Stomach (tissue), 19 donors: Measurements from ENCODE around the gene ISG20. TPM values are rescaled to one million over a fixed set of nuclear protein-coding genes. Genes with fewer than 3 reads are reported as not detected.

Source experiments
- DNase-seq, 2 donors: peaks; one replicate each; pipeline versions ENCODE4 v3.0.0 to v3.0.0-alpha.2; 2013 to 2019
- H3K27ac ChIP-seq, 5 donors: fragments of 200-600 bp in 4 of 5; sonication (generic) in 4 of 5; one replicate each; pipeline ENCODE4 v1.5.1; 2013 to 2019; ENCODE audit warnings: mild to moderate bottlenecking in 1 of 5, moderate library complexity in 1 of 5
- H3K27me3 ChIP-seq, 3 donors: fragments of 200-600 bp; sonication (generic); one replicate each; pipeline ENCODE4 v1.5.1; 2017 to 2019; ENCODE audit warnings: mixed run types in 1 of 3
- H3K36me3 ChIP-seq, 4 donors: fragments of 200-600 bp; sonication (generic); 1 replicate in 3 of 4; 2 replicates in 1 of 4; pipeline ENCODE4 v1.5.1; 2016 to 2019
- H3K4me1 ChIP-seq, 4 donors: fragments of 200-600 bp; sonication (generic); one replicate each; pipeline ENCODE4 v1.5.1; 2016 to 2019
- H3K4me3 ChIP-seq, 4 donors: fragments of 200-600 bp; sonication (generic) in 3 of 4; one replicate each; pipeline ENCODE4 v1.5.1; 2016 to 2019; ENCODE audit warnings: mild to moderate bottlenecking in 1 of 4
- H3K9me3 ChIP-seq, 4 donors: fragments of 200-600 bp; sonication (generic); one replicate each; pipeline ENCODE4 v1.5.1; 2016 to 2019
- EP300 ChIP-seq: sonication (generic); formaldehyde crosslinking; IDR thresholded peaks from one replicate; pipeline ENCODE4 v1.6.1; 2017; ENCODE audit warnings: antibody characterized with exemption
- POLR2A ChIP-seq, 4 donors: fragments of 450-650 bp; IDR thresholded peaks; one replicate each; pipeline ENCODE4 v1.6.1; 2016; ENCODE audit warnings: antibody characterized with exemption in 4 of 4, control low read depth in 2 of 4, mild to moderate bottlenecking in 1 of 4, moderate library complexity in 1 of 4
- POLR2AphosphoS5 ChIP-seq, 3 donors: sonication (generic); formaldehyde crosslinking; IDR thresholded peaks; one replicate each; pipeline ENCODE4 v1.6.1; 2016; ENCODE audit warnings: antibody characterized with exemption in 3 of 3
- WGBS, 5 donors: extraction: QIAGEN DNeasy Blood & Tissue Kit in 3 of 5; methylation state at CpG; one replicate each; pipeline versions ENCODE4 v1.1.5 to v1.1.7; 2013 to 2018; 5-methylcytosine and 5-hydroxymethylcytosine counted together
- intact Hi-C: fragments of 100-400 bp; cut with DNase I; formaldehyde crosslinking; loops from one replicate; pipeline ENCODE4 v1.15.1; 2023; ENCODE audit warnings: low total_unique reads
- long read RNA-seq, 10 donors: transcript quantifications; one replicate each; lab custom pipeline, GENCODE V29; 2026
- polyA plus RNA-seq, 3 donors: library from polyadenylated mRNA; stranded (reverse); fragments of 200-250 nt; gene quantifications; one replicate each; pipeline ENCODE4 v1.2.3, GENCODE V29; 2013
- total RNA-seq, 5 donors: library from RNA; depleted of rRNA; stranded (reverse); fragments of >200 nt; gene quantifications; one replicate each; pipeline versions ENCODE4 v1.1.0 to v1.2.3, GENCODE V29; 2014 to 2016
- TF ChIP-seq, protein P1 (sequence below), 7 experiments: fragments of 450-650 bp in 4 of 7; fragments of 200-600 bp in 3 of 7; sonication (generic) in 3 of 7; IDR thresholded peaks; one replicate each; pipeline ENCODE4 v1.5.1; 2016 to 2019; ENCODE audit warnings: antibody characterized with exemption in 7 of 7, control low read depth in 2 of 7, mild to moderate bottlenecking in 1 of 7
- donor health status: healthy with polysubstance abuse.
- donor health status: Bipolar disorder and iron deficiency.
- donor health status: healthy.

Gene ISG20
- total RNA-seq (100 to 1,000 TPM in 1 of 5 donors, 10 to 100 TPM in 4; 15.6 to 104 (median 65.9) TPM), polyA plus RNA-seq (100 to 1,000 TPM in 1 of 3 donors, 10 to 100 TPM in 2; 51.9 to 137 (median 81.9) TPM)
- long read RNA-seq, donor 1, transcript ISG20-201 (4 exons, 1,856 nt), result major isoform, 6 of 7 reads
- long read RNA-seq, donor 1, partial matches to known transcripts, result 0 of 7 reads
- long read RNA-seq, donor 1, other reads (novel, unspliced or antisense), result 0 of 7 reads
- long read RNA-seq, donor 2, partial matches to known transcripts, result 0 of 2 reads
- long read RNA-seq, donor 2, other reads (novel, unspliced or antisense), result 0 of 2 reads
- long read RNA-seq, donor 3, partial matches to known transcripts, result 0 of 3 reads
- long read RNA-seq, donor 3, other reads (novel, unspliced or antisense), result 0 of 3 reads
- long read RNA-seq, donor 4, full-length matches to known transcripts, result 2 of 2 reads
- long read RNA-seq, donor 4, partial matches to known transcripts, result 0 of 2 reads
- long read RNA-seq, donor 4, other reads (novel, unspliced or antisense), result 0 of 2 reads
- long read RNA-seq, donor 5, partial matches to known transcripts, result 0 of 3 reads
- long read RNA-seq, donor 5, other reads (novel, unspliced or antisense), result 0 of 3 reads
- long read RNA-seq, donor 6, full-length matches to known transcripts, result 21 of 21 reads
- long read RNA-seq, donor 6, partial matches to known transcripts, result 0 of 21 reads
- long read RNA-seq, donor 6, other reads (novel, unspliced or antisense), result 0 of 21 reads
- long read RNA-seq, donor 7, full-length matches to known transcripts, result 11 of 11 reads
- long read RNA-seq, donor 7, partial matches to known transcripts, result 0 of 11 reads
- long read RNA-seq, donor 7, other reads (novel, unspliced or antisense), result 0 of 11 reads
- long read RNA-seq, donor 8, transcript ISG20-201 (4 exons, 1,856 nt), result major isoform, 6 of 6 reads
- long read RNA-seq, donor 8, partial matches to known transcripts, result 0 of 6 reads
- long read RNA-seq, donor 8, other reads (novel, unspliced or antisense), result 0 of 6 reads
- long read RNA-seq, donor 9, partial matches to known transcripts, result 0 of 1 reads
- long read RNA-seq, donor 9, other reads (novel, unspliced or antisense), result 0 of 1 reads
- long read RNA-seq, donor 10, partial matches to known transcripts, result 0 of 1 reads
- long read RNA-seq, donor 10, other reads (novel, unspliced or antisense), result 0 of 1 reads

DNA sequence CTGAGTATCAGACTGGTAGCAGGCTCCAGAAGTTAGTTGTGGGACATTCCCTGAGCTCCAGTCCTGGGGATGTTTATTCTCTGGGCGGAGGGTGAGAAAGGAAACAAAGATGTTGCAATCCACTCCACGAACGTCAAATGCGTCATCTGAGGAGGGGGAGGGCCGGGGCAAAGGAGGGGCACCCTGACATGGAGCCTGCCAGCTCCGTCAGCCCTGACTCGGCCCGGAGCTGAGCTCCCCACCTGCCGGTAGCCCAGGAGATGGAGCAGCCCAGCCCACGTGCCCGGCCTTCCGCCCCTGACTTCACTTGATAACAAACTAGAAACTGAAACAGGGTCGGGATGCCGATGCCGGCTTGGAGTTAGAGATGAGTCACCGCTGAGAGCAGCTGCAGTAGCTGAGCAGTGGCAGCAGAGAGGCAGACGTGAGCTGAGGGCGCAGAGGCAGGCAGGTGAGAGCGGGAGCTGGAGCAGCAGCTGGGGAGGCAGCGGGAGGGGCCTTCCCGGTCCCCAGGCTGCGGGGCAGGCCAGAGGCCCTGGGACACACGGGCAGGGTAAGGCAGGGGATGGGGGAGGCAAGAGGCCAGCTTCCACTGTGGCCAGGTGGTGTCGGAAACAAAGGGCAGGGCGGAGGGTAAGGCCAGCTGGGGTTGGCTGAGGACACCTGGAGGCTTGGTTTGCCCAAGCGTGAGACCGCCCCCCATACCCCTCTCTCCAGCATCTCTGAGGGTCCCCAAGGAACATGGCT, at the start of gene ISG20:
Gene ISG20, plus strand, starts transcription at position 391 of the 747 bp plus-strand sequence. Its CDS starts 351 bp downstream, at position 742.
- Histone ChIP-seq H3K4me1 (peaks cover 55 to 71% (median 63%) of the 10 kb centered on the region in 4 donors), H3K4me3 (peak within 1 kb of the TSS; percentile 41 to 58 (median 49)), H3K27ac (peak within 1 kb of the TSS; percentile 91 to 99 (median 97)), H3K36me3 (peaks cover 0 to 4% (median 0%) of the 10 kb centered on the region in 4 donors), H3K27me3 (no peaks in the 10 kb centered on the region), H3K9me3 (no peaks in the 10 kb centered on the region)
- TF ChIP-seq EP300 (peak; percentile 78), POLR2AphosphoS5 (IDR thresholded peaks at IDR 0.05) (peak; percentile 73 to 99 (median 98)), POLR2A (IDR thresholded peaks at IDR 0.05) (peak in 2 of 4 donors; percentile 86 to 91)
- TF ChIP-seq, protein P1, sequence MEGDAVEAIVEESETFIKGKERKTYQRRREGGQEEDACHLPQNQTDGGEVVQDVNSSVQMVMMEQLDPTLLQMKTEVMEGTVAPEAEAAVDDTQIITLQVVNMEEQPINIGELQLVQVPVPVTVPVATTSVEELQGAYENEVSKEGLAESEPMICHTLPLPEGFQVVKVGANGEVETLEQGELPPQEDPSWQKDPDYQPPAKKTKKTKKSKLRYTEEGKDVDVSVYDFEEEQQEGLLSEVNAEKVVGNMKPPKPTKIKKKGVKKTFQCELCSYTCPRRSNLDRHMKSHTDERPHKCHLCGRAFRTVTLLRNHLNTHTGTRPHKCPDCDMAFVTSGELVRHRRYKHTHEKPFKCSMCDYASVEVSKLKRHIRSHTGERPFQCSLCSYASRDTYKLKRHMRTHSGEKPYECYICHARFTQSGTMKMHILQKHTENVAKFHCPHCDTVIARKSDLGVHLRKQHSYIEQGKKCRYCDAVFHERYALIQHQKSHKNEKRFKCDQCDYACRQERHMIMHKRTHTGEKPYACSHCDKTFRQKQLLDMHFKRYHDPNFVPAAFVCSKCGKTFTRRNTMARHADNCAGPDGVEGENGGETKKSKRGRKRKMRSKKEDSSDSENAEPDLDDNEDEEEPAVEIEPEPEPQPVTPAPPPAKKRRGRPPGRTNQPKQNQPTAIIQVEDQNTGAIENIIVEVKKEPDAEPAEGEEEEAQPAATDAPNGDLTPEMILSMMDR (IDR thresholded peaks at IDR 0.05), result peak in 5 of 7 experiments; percentile 8 to 62 (median 56)
- DNase-seq, result peak; percentile 97 to 98
- intact Hi-C loops, result no loop called here
- 0 to 4% (median 2%) methylated on average over 24 to 27 of the region's 27 CpGs for WGBS, 5 donors

DNA sequence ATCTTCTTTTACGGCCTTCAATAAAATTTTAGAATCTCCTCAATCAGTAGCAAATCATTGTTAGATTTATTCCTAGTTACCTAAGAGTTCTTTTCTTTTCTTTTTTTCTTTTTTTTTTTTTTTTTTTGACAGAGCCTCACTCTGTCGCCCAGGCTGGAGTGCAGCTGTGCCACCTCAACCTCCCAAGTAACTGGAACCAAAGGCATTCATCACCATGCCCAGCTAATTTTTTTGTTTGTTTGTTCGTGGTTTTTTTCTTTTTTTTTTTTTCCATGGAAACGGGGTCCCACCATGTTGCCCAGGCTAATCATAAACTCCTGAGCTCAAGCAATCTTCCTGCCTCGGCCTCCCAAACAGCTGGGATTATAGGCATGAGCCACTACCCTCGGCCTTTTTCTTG, 48.1 kb upstream of the ISG20 start:
- DNase-seq, result no peak
- no peaks in the 10 kb centered on the region for H3K36me3 ChIP-seq
- no peaks in the 10 kb centered on the region for H3K27me3 ChIP-seq
- 79 to 84% (median 84%) methylated on average over 6 of the region's 6 CpGs for WGBS, 5 donors
- intact Hi-C loops, result no loop called here
- H3K27ac ChIP-seq, result no peak overlapping the region
- TF ChIP-seq, protein P1 (IDR thresholded peaks at IDR 0.05), result no peak
- TF ChIP-seq EP300 (no peak), POLR2A (IDR thresholded peaks at IDR 0.05) (no peak), POLR2AphosphoS5 (IDR thresholded peaks at IDR 0.05) (no peak)
- no peaks in the 10 kb centered on the region for H3K9me3 ChIP-seq
- no peak overlapping the region for H3K4me3 ChIP-seq
- H3K4me1 ChIP-seq, result peaks cover 0 to 6% (median 0%) of the 10 kb centered on the region in 4 donors

DNA sequence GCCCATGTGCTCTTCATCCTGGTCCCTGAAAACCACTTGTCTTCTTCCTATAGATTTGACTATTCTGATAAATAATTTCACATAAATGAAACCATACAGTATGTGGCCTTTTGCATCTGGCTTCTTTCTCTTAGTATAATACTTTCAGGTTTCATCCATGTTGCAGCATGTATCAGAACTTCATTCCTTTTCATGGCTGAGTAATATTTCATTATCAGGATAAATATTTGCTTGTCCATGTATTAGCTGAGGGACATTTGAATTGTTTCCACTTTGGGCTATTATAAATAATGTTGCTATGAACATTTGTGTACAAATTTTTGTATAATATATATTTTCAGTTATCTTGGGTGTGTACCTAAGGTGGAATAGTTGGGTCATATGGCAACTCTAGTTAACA, 47.4 kb upstream of the ISG20 start:
- Histone ChIP-seq H3K27me3 (no peaks in the 10 kb centered on the region), H3K4me3 (no peak overlapping the region), H3K27ac (no peak overlapping the region), H3K4me1 (peaks cover 0 to 6% (median 0%) of the 10 kb centered on the region in 4 donors), H3K9me3 (no peaks in the 10 kb centered on the region), H3K36me3 (no peaks in the 10 kb centered on the region)
- no peak for DNase-seq
- intact Hi-C loops, result no loop called here
- TF ChIP-seq, protein P1 (IDR thresholded peaks at IDR 0.05), result no peak
- TF ChIP-seq POLR2AphosphoS5 (IDR thresholded peaks at IDR 0.05) (no peak), EP300 (no peak), POLR2A (IDR thresholded peaks at IDR 0.05) (no peak)
